ENCODE results near the gene SPPL3. TPM values are rescaled to one million over a fixed set of nuclear protein-coding genes. Genes with fewer than 3 reads are reported as not detected.

Gene SPPL3
- total and polyA plus RNA-seq, 4 donors: 14.2 to 52.3 (median 29.6) TPM

- Histone ChIP-seq H3K36me3 (ENCODE audit: control insufficient read depth in 4 of 4, insufficient read depth in 4 of 4, low read length in 4 of 4) (peaks cover 17 to 49% (median 37%) of the 10 kb centered on the region in 4 donors), H3K9me3 (ENCODE audit: control insufficient read depth in 4 of 4, insufficient read depth in 3 of 4, low read length in 3 of 4) (no peaks in the 10 kb centered on the region), H3K27me3 (ENCODE audit: control insufficient read depth in 3 of 3, insufficient read depth in 3 of 3, low read length in 2 of 3) (no peaks in the 10 kb centered on the region), H3K4me1 (ENCODE audit: control insufficient read depth in 5 of 5, insufficient read depth in 5 of 5, low read length in 5 of 5) (peaks cover 3 to 18% (median 7%) of the 10 kb centered on the region in 5 donors), H3K9ac (ENCODE audit: insufficient read depth in 1 of 2, low read length in 2 of 2) (no peak overlapping the region), H3K4me3 (no peak overlapping the region), H3K27ac (ENCODE audit: low read depth in 1 of 2, low read length in 1 of 2) (no peak overlapping the region)
- no peak for TF ChIP-seq CTCF (IDR thresholded peaks at IDR 0.05; ENCODE audit: control extremely low read depth, extremely low read depth)
- ATAC-seq (ENCODE audit: insufficient read depth, low FRiP score) (no peak), DNase-seq (no peak)
- 76 to 80% methylated on average over 2 of the region's 2 CpGs for WGBS, 2 donors
These were observed 181.4 kb downstream of the SPPL3 start for GRCh38 chr12:120722784-120723183.

GRCh38 chr12:120721866-120722265 is 182.3 kb downstream of the SPPL3 start:
- WGBS, 2 donors: 68 to 84% methylated on average over 3 of the region's 3 CpGs
- H3K9ac ChIP-seq (ENCODE audit: insufficient read depth in 1 of 2, low read length in 2 of 2): no peak overlapping the region
- H3K9me3 ChIP-seq (ENCODE audit: control insufficient read depth in 4 of 4, insufficient read depth in 3 of 4, low read length in 3 of 4): no peaks in the 10 kb centered on the region
- H3K4me3 ChIP-seq: no peak overlapping the region
- peaks cover 3 to 18% (median 7%) of the 10 kb centered on the region in 5 donors for H3K4me1 ChIP-seq (ENCODE audit: control insufficient read depth in 5 of 5, insufficient read depth in 5 of 5, low read length in 5 of 5)
- no peaks in the 10 kb centered on the region for H3K27me3 ChIP-seq (ENCODE audit: control insufficient read depth in 3 of 3, insufficient read depth in 3 of 3, low read length in 2 of 3)
- no peak for TF ChIP-seq CTCF (IDR thresholded peaks at IDR 0.05; ENCODE audit: control extremely low read depth, extremely low read depth)
- no peak overlapping the region for H3K27ac ChIP-seq (ENCODE audit: low read depth in 1 of 2, low read length in 1 of 2)
- DNase-seq (no peak), ATAC-seq (ENCODE audit: insufficient read depth, low FRiP score) (no peak)
- peaks cover 20 to 53% (median 40%) of the 10 kb centered on the region in 4 donors for H3K36me3 ChIP-seq (ENCODE audit: control insufficient read depth in 4 of 4, insufficient read depth in 4 of 4, low read length in 4 of 4)

GRCh38 chr12:120720987-120721801 is 183.0 kb downstream of the SPPL3 start:
- H3K27ac ChIP-seq (ENCODE audit: low read depth in 1 of 2, low read length in 1 of 2): no peak overlapping the region
- no peak overlapping the region for H3K4me3 ChIP-seq
- H3K4me1 ChIP-seq (ENCODE audit: control insufficient read depth in 5 of 5, insufficient read depth in 5 of 5, low read length in 5 of 5): peaks cover 3 to 17% (median 7%) of the 10 kb centered on the region in 5 donors
- no peaks in the 10 kb centered on the region for H3K27me3 ChIP-seq (ENCODE audit: control insufficient read depth in 3 of 3, insufficient read depth in 3 of 3, low read length in 2 of 3)
- DNase-seq: no peak
- H3K36me3 ChIP-seq (ENCODE audit: control insufficient read depth in 4 of 4, insufficient read depth in 4 of 4, low read length in 4 of 4): peaks cover 27 to 60% (median 45%) of the 10 kb centered on the region in 4 donors
- no peak overlapping the region for H3K9ac ChIP-seq (ENCODE audit: insufficient read depth in 1 of 2, low read length in 2 of 2)
- no peak for ATAC-seq (ENCODE audit: insufficient read depth, low FRiP score)
- TF ChIP-seq CTCF (IDR thresholded peaks at IDR 0.05; ENCODE audit: control extremely low read depth, extremely low read depth): no peak
- H3K9me3 ChIP-seq (ENCODE audit: control insufficient read depth in 4 of 4, insufficient read depth in 3 of 4, low read length in 3 of 4): no peaks in the 10 kb centered on the region
- 91 to 93% methylated on average over 10 of the region's 10 CpGs for WGBS, 2 donors
